ENCODE results near the gene MAP3K5. TPM values are rescaled to one million over a fixed set of nuclear protein-coding genes. Genes with fewer than 3 reads are reported as not detected.

Gene MAP3K5
- total RNA-seq, 1 donor from 2014 or later: 1.6 TPM

- Mint-ChIP-seq H3K36me3 (ENCODE audit: unreplicated experiment) (no peaks in the 10 kb centered on the region), H3K27me3 (ENCODE audit: unreplicated experiment) (no peaks in the 10 kb centered on the region), H3K4me1 (ENCODE audit: unreplicated experiment) (peaks cover 5% of the 10 kb centered on the region), H3K4me3 (ENCODE audit: unreplicated experiment) (no peak overlapping the region), H3K27ac (ENCODE audit: unreplicated experiment) (no peak overlapping the region), H3K9me3 (ENCODE audit: unreplicated experiment) (peaks cover 3% of the 10 kb centered on the region)
- TF ChIP-seq CTCF (IDR thresholded peaks at IDR 0.05): no peak
- DNase-seq (ENCODE audit: extremely low spot score, unreplicated experiment): no peak
These were observed 5.8 kb upstream of the MAP3K5 start for GRCh38 chr6:136798044-136798443.

- H3K27me3 Mint-ChIP-seq (ENCODE audit: unreplicated experiment): no peaks in the 10 kb centered on the region
- peaks cover 11% of the 10 kb centered on the region for H3K4me1 Mint-ChIP-seq (ENCODE audit: unreplicated experiment)
- no peak for DNase-seq (ENCODE audit: extremely low spot score, unreplicated experiment)
- H3K36me3 Mint-ChIP-seq (ENCODE audit: unreplicated experiment): no peaks in the 10 kb centered on the region
- peaks cover 3% of the 10 kb centered on the region for H3K9me3 Mint-ChIP-seq (ENCODE audit: unreplicated experiment)
- no peak overlapping the region for H3K4me3 Mint-ChIP-seq (ENCODE audit: unreplicated experiment)
- H3K27ac Mint-ChIP-seq (ENCODE audit: unreplicated experiment): no peak overlapping the region
- TF ChIP-seq CTCF (IDR thresholded peaks at IDR 0.05): no peak
These were observed 3.7 kb upstream of the MAP3K5 start for GRCh38 chr6:136795996-136796395.

- no peak for TF ChIP-seq CTCF (IDR thresholded peaks at IDR 0.05)
- peaks cover 3% of the 10 kb centered on the region for H3K9me3 Mint-ChIP-seq (ENCODE audit: unreplicated experiment)
- H3K27me3 Mint-ChIP-seq (ENCODE audit: unreplicated experiment): no peaks in the 10 kb centered on the region
- H3K27ac Mint-ChIP-seq (ENCODE audit: unreplicated experiment): no peak overlapping the region
- DNase-seq (ENCODE audit: extremely low spot score, unreplicated experiment): no peak
- no peak overlapping the region for H3K4me3 Mint-ChIP-seq (ENCODE audit: unreplicated experiment)
- peaks cover 12% of the 10 kb centered on the region for H3K4me1 Mint-ChIP-seq (ENCODE audit: unreplicated experiment)
- no peaks in the 10 kb centered on the region for H3K36me3 Mint-ChIP-seq (ENCODE audit: unreplicated experiment)
These were observed 3.1 kb upstream of the MAP3K5 start for GRCh38 chr6:136795386-136795785.

- H3K4me3 Mint-ChIP-seq (ENCODE audit: unreplicated experiment): peak overlapping the region; percentile 94
- TF ChIP-seq CTCF (IDR thresholded peaks at IDR 0.05): no peak
- no peak overlapping the region for H3K27ac Mint-ChIP-seq (ENCODE audit: unreplicated experiment)
- H3K4me1 Mint-ChIP-seq (ENCODE audit: unreplicated experiment): peaks cover 14% of the 10 kb centered on the region
- peaks cover 3% of the 10 kb centered on the region for H3K9me3 Mint-ChIP-seq (ENCODE audit: unreplicated experiment)
- no peaks in the 10 kb centered on the region for H3K36me3 Mint-ChIP-seq (ENCODE audit: unreplicated experiment)
- DNase-seq (ENCODE audit: extremely low spot score, unreplicated experiment): no peak
- no peaks in the 10 kb centered on the region for H3K27me3 Mint-ChIP-seq (ENCODE audit: unreplicated experiment)
These were observed 1.1 kb upstream of the MAP3K5 start for GRCh38 chr6:136793363-136793762.

- TF ChIP-seq CTCF (IDR thresholded peaks at IDR 0.05): no peak
- peak overlapping the region; percentile 94 for H3K4me3 Mint-ChIP-seq (ENCODE audit: unreplicated experiment)
- no peak for DNase-seq (ENCODE audit: extremely low spot score, unreplicated experiment)
- no peak overlapping the region for H3K27ac Mint-ChIP-seq (ENCODE audit: unreplicated experiment)
- peaks cover 23% of the 10 kb centered on the region for H3K4me1 Mint-ChIP-seq (ENCODE audit: unreplicated experiment)
- H3K9me3 Mint-ChIP-seq (ENCODE audit: unreplicated experiment): no peaks in the 10 kb centered on the region
- no peaks in the 10 kb centered on the region for H3K27me3 Mint-ChIP-seq (ENCODE audit: unreplicated experiment)
- no peaks in the 10 kb centered on the region for H3K36me3 Mint-ChIP-seq (ENCODE audit: unreplicated experiment)
These were observed 225 bp downstream of the MAP3K5 start for GRCh38 chr6:136792095-136792409.

Measured in osteocyte (in vitro differentiated cells).